Vagina (tissue), 2 donors: ENCODE data around the gene MPND. TPM values are rescaled to one million over a fixed set of nuclear protein-coding genes. Genes with fewer than 3 reads are reported as not detected.

ENCODE experiments used
- DNase-seq, 2 donors: peaks; one replicate each; pipeline ENCODE4 v3.0.0-alpha.2; 2017; ENCODE audit errors: extremely low spot score in 2 of 2
- H3K27ac ChIP-seq: fragments of 200-600 bp; sonication (generic); one replicate; pipeline ENCODE4 v1.5.1; 2019
- H3K27me3 ChIP-seq: fragments of 200-600 bp; sonication (generic); one replicate; pipeline ENCODE4 v1.5.1; 2019
- H3K36me3 ChIP-seq, 2 donors: fragments of 200-600 bp; sonication (generic); one replicate each; pipeline ENCODE4 v1.5.1; 2017 to 2019
- H3K4me1 ChIP-seq: fragments of 200-600 bp; sonication (generic); one replicate; pipeline ENCODE4 v1.5.1; 2019
- H3K4me3 ChIP-seq, 2 donors: fragments of 200-600 bp; sonication (generic); 1 replicate in 1 of 2; 2 replicates in 1 of 2; pipeline ENCODE4 v1.5.1; 2016 to 2019
- H3K9me3 ChIP-seq: fragments of 200-600 bp; sonication (generic); one replicate; pipeline ENCODE4 v1.5.1; 2019
- CTCF ChIP-seq, 3 experiments: fragments of 450-650 bp in 2 of 3; fragments of 200-600 bp in 1 of 3; sonication (generic) in 1 of 3; IDR thresholded peaks; one replicate each; pipeline ENCODE4 v1.5.1; 2017 to 2019; ENCODE audit warnings: antibody characterized with exemption in 3 of 3, mild to moderate bottlenecking in 2 of 3, moderate library complexity in 2 of 3
- POLR2A ChIP-seq, 2 donors: fragments of 450-650 bp; IDR thresholded peaks; one replicate each; pipeline ENCODE4 v1.6.1; 2017; ENCODE audit warnings: antibody characterized with exemption in 2 of 2, mild to moderate bottlenecking in 2 of 2, moderate library complexity in 2 of 2
- POLR2AphosphoS5 ChIP-seq, 2 donors: sonication (generic); formaldehyde crosslinking; IDR thresholded peaks; one replicate each; pipeline ENCODE4 v1.9.0; 2017; ENCODE audit warnings: antibody characterized with exemption in 2 of 2, mild to moderate bottlenecking in 2 of 2, low read depth in 1 of 2; ENCODE audit not compliant: insufficient read depth in 1 of 2
- intact Hi-C: fragments of 100-400 bp; cut with DNase I; formaldehyde crosslinking; loops from one replicate; pipeline ENCODE4 v1.15.1; 2023
- total RNA-seq: library from RNA; depleted of rRNA; stranded (reverse); fragments of >200 nt; gene quantifications from one replicate; pipeline ENCODE4 v1.2.3, GENCODE V29; 2016

The MPND gene
- total RNA-seq, 1 donor from 2014 or later = 10.1 TPM

DNA sequence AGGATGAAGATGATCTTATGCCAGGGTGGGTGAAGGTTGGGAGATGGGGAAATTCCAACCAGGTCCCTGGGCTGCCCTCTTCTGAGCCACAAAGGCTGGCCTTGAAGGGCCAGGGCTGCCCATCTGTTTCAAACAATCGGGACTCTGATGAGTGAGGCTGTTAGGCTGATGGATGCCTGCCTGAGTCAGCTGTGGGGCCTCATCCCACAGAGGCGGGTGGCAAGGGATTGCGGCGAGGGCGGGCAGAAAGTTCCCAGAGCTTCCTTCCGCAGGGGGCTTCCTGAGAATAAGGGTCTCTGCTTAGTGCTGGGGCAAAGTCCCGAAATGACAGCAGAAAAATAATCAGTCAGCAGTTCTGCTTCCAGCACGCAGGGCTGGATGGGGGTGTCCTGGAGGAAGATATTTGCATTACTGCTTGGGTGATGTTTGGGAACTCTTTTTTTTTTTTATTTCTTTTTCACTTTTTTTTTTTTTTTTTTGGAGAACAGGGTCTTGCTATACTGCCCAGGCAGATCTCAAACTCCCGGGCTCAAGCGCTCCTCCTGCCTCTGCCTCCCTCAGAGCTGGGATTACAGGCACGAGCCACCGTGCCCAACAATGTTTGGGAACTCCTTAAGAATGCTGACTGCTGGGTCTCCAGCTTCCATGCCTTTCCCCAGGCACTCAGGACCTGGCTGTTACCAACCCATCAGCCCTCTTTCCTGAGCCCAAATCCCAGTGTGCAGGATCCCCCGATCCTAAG, 42.9 kb downstream of the MPND start:
- no peak for TF ChIP-seq POLR2A (IDR thresholded peaks at IDR 0.05)
- no peak for TF ChIP-seq CTCF (IDR thresholded peaks at IDR 0.05)
- TF ChIP-seq POLR2AphosphoS5 (IDR thresholded peaks at IDR 0.05; ENCODE audit: insufficient read depth in 1 of 2, low read depth in 1 of 2) = no peak
- H3K4me1 ChIP-seq = peaks cover 61% of the 10 kb centered on the region
- no peaks in the 10 kb centered on the region for H3K27me3 ChIP-seq
- no peaks in the 10 kb centered on the region for H3K9me3 ChIP-seq
- peaks cover 0 to 7% of the 10 kb centered on the region in 2 donors for H3K36me3 ChIP-seq
- no peak for DNase-seq
- no peak overlapping the region for H3K27ac ChIP-seq
- H3K4me3 ChIP-seq = no peak overlapping the region
- intact Hi-C loops = no loop called here

GRCh38 chr19:4388337-4389063, 45.1 kb downstream of the MPND start:
- Histone ChIP-seq H3K4me1 (peaks cover 84% of the 10 kb centered on the region), H3K4me3 (no peak overlapping the region), H3K27me3 (no peaks in the 10 kb centered on the region), H3K27ac (peak overlapping the region; percentile 77), H3K9me3 (no peaks in the 10 kb centered on the region), H3K36me3 (peaks cover 0 to 3% of the 10 kb centered on the region in 2 donors)
- TF ChIP-seq CTCF (IDR thresholded peaks at IDR 0.05) (no peak), POLR2A (IDR thresholded peaks at IDR 0.05) (no peak), POLR2AphosphoS5 (IDR thresholded peaks at IDR 0.05; ENCODE audit: insufficient read depth in 1 of 2, low read depth in 1 of 2) (no peak)
- DNase-seq = no peak
- intact Hi-C loops = no loop called here

DNA sequence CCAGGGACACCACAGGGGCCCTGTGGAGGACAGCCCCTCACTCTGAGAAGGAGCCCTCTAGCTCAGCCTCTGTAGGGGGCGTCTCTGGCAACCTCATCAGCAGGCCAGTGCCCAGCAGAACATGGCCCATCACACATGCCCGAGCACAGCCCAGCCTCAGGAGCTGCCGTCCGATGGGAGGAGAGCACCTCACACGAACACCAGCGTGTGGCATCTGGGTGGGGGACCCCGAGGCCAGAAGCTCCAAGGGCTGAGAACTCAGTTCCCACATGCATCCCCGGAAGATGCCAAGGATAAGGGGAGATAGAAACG, 45.7 kb downstream of the MPND start:
- H3K9me3 ChIP-seq = no peaks in the 10 kb centered on the region
- H3K36me3 ChIP-seq = no peaks in the 10 kb centered on the region
- peaks cover 84% of the 10 kb centered on the region for H3K4me1 ChIP-seq
- no peak overlapping the region for H3K4me3 ChIP-seq
- intact Hi-C loops = no loop called here
- no peaks in the 10 kb centered on the region for H3K27me3 ChIP-seq
- peak overlapping the region; percentile 77 for H3K27ac ChIP-seq
- no peak for DNase-seq
- no peak for TF ChIP-seq CTCF (IDR thresholded peaks at IDR 0.05)

DNA sequence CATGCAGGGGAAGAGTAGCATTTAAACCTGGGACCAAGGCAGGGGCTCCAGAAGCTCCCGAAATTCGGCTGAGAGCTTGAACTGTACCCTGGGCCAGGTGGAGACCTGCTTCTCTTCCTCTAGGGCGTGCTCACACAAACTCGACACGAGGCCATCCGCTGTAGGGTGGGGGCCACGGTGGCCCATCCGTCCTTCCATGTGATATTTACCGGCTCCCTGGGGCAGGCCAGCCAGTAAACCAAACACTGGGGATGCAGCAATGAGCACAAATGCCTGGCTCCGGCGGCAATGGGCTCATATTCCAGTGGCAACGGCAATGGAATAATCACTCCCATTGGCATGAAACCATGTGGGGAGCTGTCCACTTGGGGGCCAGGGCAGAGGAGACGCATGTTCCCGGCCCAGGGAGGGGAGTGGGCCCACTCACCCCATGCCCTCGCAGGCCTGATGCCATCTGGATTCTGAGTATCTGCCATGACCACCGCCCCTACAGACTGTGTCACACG, 46.2 kb downstream of the MPND start:
- H3K4me1 ChIP-seq = peaks cover 85% of the 10 kb centered on the region
- H3K27ac ChIP-seq = peak overlapping the region; percentile 77
- peak overlapping the region in 1 of 2 donors; percentile 20 for H3K4me3 ChIP-seq
- no peaks in the 10 kb centered on the region for H3K9me3 ChIP-seq
- TF ChIP-seq CTCF (IDR thresholded peaks at IDR 0.05) (no peak), POLR2AphosphoS5 (IDR thresholded peaks at IDR 0.05; ENCODE audit: insufficient read depth in 1 of 2, low read depth in 1 of 2) (no peak), POLR2A (IDR thresholded peaks at IDR 0.05) (no peak)
- intact Hi-C loops = loop anchor here (10.0 kb wide), 1 partner anchor 115 kb away; the partner anchor contains the start of gene SHD
- H3K36me3 ChIP-seq = no peaks in the 10 kb centered on the region
- DNase-seq = no peak
- H3K27me3 ChIP-seq = no peaks in the 10 kb centered on the region
